HG03342 (cell line): ENCODE measurements around the gene FSIP1.

Experiments
- ATAC-seq: cut with Tn5 transposase; IDR thresholded peaks from one replicate; pipeline ENCODE4 v1.9.1; 2021; ENCODE audit warnings: mild to moderate bottlenecking, moderate library complexity; ENCODE audit not compliant: unreplicated experiment

FSIP1 gene

GRCh38 chr15:39690881-39691634 lies 91.6 kb downstream of the FSIP1 start:
- no peak for ATAC-seq

- ATAC-seq = no peak
These were observed 94.7 kb downstream of the FSIP1 start for GRCh38 chr15:39687965-39688364.

GRCh38 chr15:39685999-39686613 lies 96.5 kb downstream of the FSIP1 start:
- no peak for ATAC-seq

GRCh38 chr15:39685367-39685766 lies 97.3 kb downstream of the FSIP1 start:
- no peak for ATAC-seq

- ATAC-seq = no peak
These were observed 98.4 kb downstream of the FSIP1 start for GRCh38 chr15:39684233-39684632.

- ATAC-seq = no peak
These were observed 100.3 kb downstream of the FSIP1 start for GRCh38 chr15:39682366-39682765.

GRCh38 chr15:39680868-39681267 lies 101.8 kb downstream of the FSIP1 start:
- ATAC-seq = no peak

- no peak for ATAC-seq
These were observed 110.0 kb downstream of the FSIP1 start for GRCh38 chr15:39672666-39673065.

- no peak for ATAC-seq
These were observed 110.5 kb downstream of the FSIP1 start for GRCh38 chr15:39672184-39672583.

- ATAC-seq = no peak
These were observed 112.0 kb downstream of the FSIP1 start for GRCh38 chr15:39670687-39671086.

GRCh38 chr15:39669661-39670060 lies 113.0 kb downstream of the FSIP1 start:
- ATAC-seq = no peak

- ATAC-seq = no peak
These were observed 113.4 kb downstream of the FSIP1 start for GRCh38 chr15:39669241-39669640.

- ATAC-seq = no peak
These were observed 114.2 kb downstream of the FSIP1 start for GRCh38 chr15:39668457-39668856.

- ATAC-seq = no peak
These were observed 115.1 kb downstream of the FSIP1 start for GRCh38 chr15:39667382-39668127.

GRCh38 chr15:39666677-39667076 lies 116.0 kb downstream of the FSIP1 start:
- no peak for ATAC-seq

GRCh38 chr15:39665629-39666250 lies 116.9 kb downstream of the FSIP1 start:
- no peak for ATAC-seq

GRCh38 chr15:39663704-39664250 lies 118.9 kb downstream of the FSIP1 start:
- no peak for ATAC-seq

- no peak for ATAC-seq
These were observed 120.9 kb downstream of the FSIP1 start for GRCh38 chr15:39661776-39662175.

- no peak for ATAC-seq
These were observed 123.9 kb downstream of the FSIP1 start for GRCh38 chr15:39658740-39659139.

- ATAC-seq = no peak
These were observed 125.0 kb downstream of the FSIP1 start for GRCh38 chr15:39657668-39658067.

GRCh38 chr15:39657181-39657580 lies 125.5 kb downstream of the FSIP1 start:
- no peak for ATAC-seq
